HEK293 (cell line): ENCODE measurements around the gene PLAGL1.

Source experiments
- CTCF ChIA-PET: fragments of 350-600 bp; formaldehyde crosslinking; extraction: SDS; loops from one replicate; lab custom pipeline; 2021; ENCODE audit warnings: antibody characterized with exemption; lab: Yijun Ruan, JAX
- POLR2A ChIA-PET: fragments of 300-600 bp; formaldehyde crosslinking; extraction: SDS; loops from one replicate; lab custom pipeline; 2020; ENCODE audit warnings: antibody characterized with exemption, inconsistent platforms; lab: Yijun Ruan, JAX
- H3K27ac ChIP-seq: fragments of 200-500 bp; sonication (Bioruptor generic); 2 replicates; pipeline ENCODE4 v1.5.1; 2014; ENCODE audit warnings: low read depth, low read length, control low read depth, inconsistent platforms; ENCODE audit errors: extremely low read depth
- H3K36me3 ChIP-seq, 2 experiments: fragments of 200-500 bp in 1 of 2; sonication (Bioruptor generic) in 1 of 2; 1 replicate in 1 of 2; 2 replicates in 1 of 2; pipeline ENCODE4 v1.5.1; 2014 to 2017; ENCODE audit warnings: inconsistent platforms in 2 of 2, low read length in 2 of 2; ENCODE audit not compliant: control insufficient read depth in 2 of 2, insufficient read depth in 1 of 2
- H3K4me1 ChIP-seq: fragments of 200-500 bp; sonication (Bioruptor generic); 2 replicates; pipeline ENCODE4 v1.5.1; 2014; ENCODE audit warnings: mild to moderate bottlenecking, low read length, inconsistent platforms; ENCODE audit not compliant: control insufficient read depth, insufficient read depth
- H3K4me3 ChIP-seq: 2 replicates; pipeline ENCODE4 v1.5.1; 2011; ENCODE audit warnings: low read depth, mild to moderate bottlenecking, control low read depth, low read length, moderate library complexity
- H3K9me3 ChIP-seq: fragments of 200-500 bp; sonication (Bioruptor generic); 2 replicates; pipeline ENCODE4 v1.5.1; 2014; ENCODE audit warnings: low read depth, low read length, inconsistent platforms; ENCODE audit not compliant: control insufficient read depth, insufficient read depth
- HOXA7 ChIP-seq: sonication (generic); formaldehyde crosslinking; IDR thresholded peaks from 2 replicates; pipeline ENCODE4 v1.8.1; 2022; ENCODE audit warnings: missing genetic modification reagents, borderline replicate concordance
- HOXC10 ChIP-seq: sonication (generic); formaldehyde crosslinking; IDR thresholded peaks from 2 replicates; pipeline ENCODE4 v1.8.1; 2023; ENCODE audit warnings: mild to moderate bottlenecking, missing genetic modification reagents
- IKZF3 ChIP-seq: fragments of 450-650 bp; IDR thresholded peaks from 2 replicates; pipeline ENCODE4 v1.5.0; 2018; ENCODE audit warnings: missing biosample characterization, mild to moderate bottlenecking, missing genetic modification characterization, moderate library complexity
- KLF7 ChIP-seq: fragments of 450-650 bp; formaldehyde crosslinking; IDR thresholded peaks from 2 replicates; pipeline ENCODE4 v1.5.1; 2016; ENCODE audit warnings: missing biosample characterization, missing genetic modification characterization, borderline replicate concordance
- OVOL3 ChIP-seq: fragments of 450-650 bp; formaldehyde crosslinking; IDR thresholded peaks from 2 replicates; pipeline ENCODE4 v1.5.1; 2016; ENCODE audit warnings: missing biosample characterization, missing genetic modification characterization
- YY2 ChIP-seq: fragments of 450-650 bp; formaldehyde crosslinking; IDR thresholded peaks from 2 replicates; pipeline ENCODE4 v1.5.1; 2016; ENCODE audit warnings: missing biosample characterization, missing genetic modification characterization
- ZBTB1 ChIP-seq: fragments of 450-650 bp; formaldehyde crosslinking; IDR thresholded peaks from 2 replicates; pipeline ENCODE4 v1.5.1; 2016; ENCODE audit warnings: missing biosample characterization, missing genetic modification characterization
- ZBTB8A ChIP-seq: fragments of 450-650 bp; formaldehyde crosslinking; IDR thresholded peaks from 2 replicates; pipeline ENCODE4 v1.5.1; 2016; ENCODE audit warnings: missing biosample characterization, missing genetic modification characterization
- ZNF184 ChIP-seq: fragments of 450-650 bp; IDR thresholded peaks from 2 replicates; pipeline ENCODE4 v1.5.1; 2018; ENCODE audit warnings: missing biosample characterization, mild to moderate bottlenecking, missing genetic modification characterization
- ZNF292 ChIP-seq: fragments of 450-650 bp; formaldehyde crosslinking; IDR thresholded peaks from 2 replicates; pipeline ENCODE4 v1.5.1; 2016; ENCODE audit warnings: low read depth, missing biosample characterization, missing genetic modification characterization, borderline replicate concordance
- ZNF311 ChIP-seq: fragments of 450-650 bp; formaldehyde crosslinking; IDR thresholded peaks from 2 replicates; pipeline ENCODE4 v1.5.1; 2017; ENCODE audit warnings: missing biosample characterization, missing genetic modification characterization, borderline replicate concordance
- ZNF354C ChIP-seq: fragments of 450-650 bp; formaldehyde crosslinking; IDR thresholded peaks from 2 replicates; pipeline ENCODE4 v1.5.1; 2016; ENCODE audit warnings: missing biosample characterization, missing genetic modification characterization, low read depth, borderline replicate concordance
- ZNF423 ChIP-seq: fragments of 450-650 bp; formaldehyde crosslinking; IDR thresholded peaks from 2 replicates; pipeline ENCODE4 v1.5.1; 2016; ENCODE audit warnings: missing biosample characterization, missing genetic modification characterization
- ZNF433 ChIP-seq: fragments of 450-650 bp; formaldehyde crosslinking; IDR thresholded peaks from 2 replicates; pipeline ENCODE4 v1.5.1; 2016; ENCODE audit warnings: missing biosample characterization, missing genetic modification characterization, low read depth
- ZNF558 ChIP-seq: fragments of 450-650 bp; formaldehyde crosslinking; IDR thresholded peaks from 2 replicates; pipeline ENCODE4 v1.5.1; 2016; ENCODE audit warnings: missing biosample characterization, missing genetic modification characterization
- ZNF626 ChIP-seq: fragments of 450-650 bp; sonication (Bioruptor Pico); formaldehyde crosslinking; IDR thresholded peaks from 2 replicates; pipeline ENCODE4 v1.5.1; 2018; ENCODE audit warnings: missing biosample characterization, missing genetic modification characterization, inconsistent platforms
- ZNF701 ChIP-seq: fragments of 450-650 bp; formaldehyde crosslinking; IDR thresholded peaks from 2 replicates; pipeline ENCODE4 v1.5.1; 2016; ENCODE audit warnings: missing biosample characterization, missing genetic modification characterization
- ZNF777 ChIP-seq: fragments of 450-650 bp; formaldehyde crosslinking; IDR thresholded peaks from 2 replicates; pipeline ENCODE4 v1.5.1; 2017; ENCODE audit warnings: missing biosample characterization, missing genetic modification characterization, borderline replicate concordance
- ZNF792 ChIP-seq: fragments of 450-650 bp; formaldehyde crosslinking; IDR thresholded peaks from 2 replicates; pipeline ENCODE4 v1.5.1; 2016; ENCODE audit warnings: missing biosample characterization, missing genetic modification characterization
- TF ChIP-seq, protein P1 (sequence below): fragments of 450-650 bp; formaldehyde crosslinking; IDR thresholded peaks from 2 replicates; pipeline ENCODE4 v1.5.1; 2017; ENCODE audit warnings: missing biosample characterization, missing genetic modification characterization
- TF ChIP-seq, protein P2 (sequence below): fragments of 450-650 bp; formaldehyde crosslinking; IDR thresholded peaks from 2 replicates; pipeline ENCODE4 v1.5.1; 2017; ENCODE audit warnings: missing biosample characterization, mild to moderate bottlenecking, missing genetic modification characterization, moderate library complexity
- TF ChIP-seq, protein P3 (sequence below): fragments of 450-650 bp; formaldehyde crosslinking; optimal IDR thresholded peaks from 2 replicates; pipeline ENCODE3; 2016; ENCODE audit warnings: missing biosample characterization, mild to moderate bottlenecking, missing genetic modification characterization
- TF ChIP-seq, protein P4 (sequence below): fragments of 450-650 bp; formaldehyde crosslinking; IDR thresholded peaks from 2 replicates; pipeline ENCODE4 v1.5.1; 2016; ENCODE audit warnings: missing biosample characterization, missing genetic modification characterization, borderline replicate concordance
- TF ChIP-seq, protein P5 (sequence below): fragments of 450-650 bp; formaldehyde crosslinking; IDR thresholded peaks from 2 replicates; pipeline ENCODE4 v1.5.1; 2017; ENCODE audit warnings: missing biosample characterization, missing genetic modification characterization
- TF ChIP-seq, protein P6 (sequence below): fragments of 450-650 bp; formaldehyde crosslinking; IDR thresholded peaks from 2 replicates; pipeline ENCODE4 v1.5.1; 2016; ENCODE audit warnings: missing biosample characterization, missing genetic modification characterization

PLAGL1 gene

DNA sequence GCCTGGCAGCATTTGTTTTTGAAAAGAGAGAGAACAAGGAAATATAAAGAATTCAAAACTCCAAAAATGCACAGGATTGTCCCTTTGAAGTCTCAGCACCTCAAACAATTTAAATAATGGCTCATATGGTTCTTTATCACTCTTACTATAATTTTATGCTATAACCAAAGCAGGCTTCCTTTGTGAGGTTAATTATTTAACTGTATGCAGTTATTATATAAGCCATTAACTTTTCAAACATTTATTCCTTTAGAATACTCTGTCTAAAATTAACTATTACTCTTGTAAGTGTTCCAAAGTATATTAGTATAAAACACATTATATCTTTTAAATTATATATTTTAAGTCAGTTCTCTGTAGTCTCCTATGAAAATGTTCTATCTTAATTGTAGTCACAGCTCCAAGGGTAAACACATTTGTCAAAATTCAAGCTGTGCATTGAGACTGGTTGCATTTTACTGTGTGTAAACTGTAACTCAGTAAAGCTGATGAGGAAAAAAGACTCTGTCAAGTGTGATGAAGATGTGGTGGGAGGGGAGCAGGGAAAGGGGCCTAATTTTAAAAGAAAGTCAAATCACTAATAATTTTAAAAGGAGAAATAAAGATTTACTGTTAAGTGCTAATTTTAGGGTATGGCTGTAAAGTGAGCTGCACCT is 20.0 kb upstream of the PLAGL1 start:
- no peak overlapping the region for H3K4me3 ChIP-seq
- POLR2A ChIA-PET: no interaction called here
- no peaks in the 10 kb centered on the region for H3K36me3 ChIP-seq
- H3K27ac ChIP-seq: no peak overlapping the region
- H3K4me1 ChIP-seq: no peaks in the 10 kb centered on the region
- H3K9me3 ChIP-seq: no peaks in the 10 kb centered on the region
- CTCF ChIA-PET: interaction anchor here (1.1 kb wide), 1 partner anchor 15 kb away, joined by 4 read pairs; no protein-coding TSS in a partner anchor
- no peak for TF ChIP-seq ZNF354C
- TF ChIP-seq ZNF292 (tag by site-specific recombination): no peak
- TF ChIP-seq, protein P1, sequence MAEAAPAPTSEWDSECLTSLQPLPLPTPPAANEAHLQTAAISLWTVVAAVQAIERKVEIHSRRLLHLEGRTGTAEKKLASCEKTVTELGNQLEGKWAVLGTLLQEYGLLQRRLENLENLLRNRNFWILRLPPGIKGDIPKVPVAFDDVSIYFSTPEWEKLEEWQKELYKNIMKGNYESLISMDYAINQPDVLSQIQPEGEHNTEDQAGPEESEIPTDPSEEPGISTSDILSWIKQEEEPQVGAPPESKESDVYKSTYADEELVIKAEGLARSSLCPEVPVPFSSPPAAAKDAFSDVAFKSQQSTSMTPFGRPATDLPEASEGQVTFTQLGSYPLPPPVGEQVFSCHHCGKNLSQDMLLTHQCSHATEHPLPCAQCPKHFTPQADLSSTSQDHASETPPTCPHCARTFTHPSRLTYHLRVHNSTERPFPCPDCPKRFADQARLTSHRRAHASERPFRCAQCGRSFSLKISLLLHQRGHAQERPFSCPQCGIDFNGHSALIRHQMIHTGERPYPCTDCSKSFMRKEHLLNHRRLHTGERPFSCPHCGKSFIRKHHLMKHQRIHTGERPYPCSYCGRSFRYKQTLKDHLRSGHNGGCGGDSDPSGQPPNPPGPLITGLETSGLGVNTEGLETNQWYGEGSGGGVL (tag by site-specific recombination): no peak
- TF ChIP-seq ZNF777: no peak
- TF ChIP-seq ZNF626 (tag by site-specific recombination): no peak
- TF ChIP-seq, protein P2, sequence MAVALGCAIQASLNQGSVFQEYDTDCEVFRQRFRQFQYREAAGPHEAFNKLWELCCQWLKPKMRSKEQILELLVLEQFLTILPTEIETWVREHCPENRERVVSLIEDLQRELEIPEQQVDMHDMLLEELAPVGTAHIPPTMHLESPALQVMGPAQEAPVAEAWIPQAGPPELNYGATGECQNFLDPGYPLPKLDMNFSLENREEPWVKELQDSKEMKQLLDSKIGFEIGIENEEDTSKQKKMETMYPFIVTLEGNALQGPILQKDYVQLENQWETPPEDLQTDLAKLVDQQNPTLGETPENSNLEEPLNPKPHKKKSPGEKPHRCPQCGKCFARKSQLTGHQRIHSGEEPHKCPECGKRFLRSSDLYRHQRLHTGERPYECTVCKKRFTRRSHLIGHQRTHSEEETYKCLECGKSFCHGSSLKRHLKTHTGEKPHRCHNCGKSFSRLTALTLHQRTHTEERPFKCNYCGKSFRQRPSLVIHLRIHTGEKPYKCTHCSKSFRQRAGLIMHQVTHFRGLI: no peak
- TF ChIP-seq, protein P3, sequence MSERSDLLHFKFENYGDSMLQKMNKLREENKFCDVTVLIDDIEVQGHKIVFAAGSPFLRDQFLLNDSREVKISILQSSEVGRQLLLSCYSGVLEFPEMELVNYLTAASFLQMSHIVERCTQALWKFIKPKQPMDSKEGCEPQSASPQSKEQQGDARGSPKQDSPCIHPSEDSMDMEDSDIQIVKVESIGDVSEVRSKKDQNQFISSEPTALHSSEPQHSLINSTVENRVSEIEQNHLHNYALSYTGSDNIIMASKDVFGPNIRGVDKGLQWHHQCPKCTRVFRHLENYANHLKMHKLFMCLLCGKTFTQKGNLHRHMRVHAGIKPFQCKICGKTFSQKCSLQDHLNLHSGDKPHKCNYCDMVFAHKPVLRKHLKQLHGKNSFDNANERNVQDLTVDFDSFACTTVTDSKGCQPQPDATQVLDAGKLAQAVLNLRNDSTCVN: no peak
- no peak for TF ChIP-seq ZBTB8A (tag by site-specific recombination)
- no peak for TF ChIP-seq YY2
- TF ChIP-seq ZNF184 (tag by site-specific recombination): no peak
- TF ChIP-seq ZNF433 (tag by site-specific recombination): no peak
- TF ChIP-seq, all 188 proteins: peak for 0

DNA sequence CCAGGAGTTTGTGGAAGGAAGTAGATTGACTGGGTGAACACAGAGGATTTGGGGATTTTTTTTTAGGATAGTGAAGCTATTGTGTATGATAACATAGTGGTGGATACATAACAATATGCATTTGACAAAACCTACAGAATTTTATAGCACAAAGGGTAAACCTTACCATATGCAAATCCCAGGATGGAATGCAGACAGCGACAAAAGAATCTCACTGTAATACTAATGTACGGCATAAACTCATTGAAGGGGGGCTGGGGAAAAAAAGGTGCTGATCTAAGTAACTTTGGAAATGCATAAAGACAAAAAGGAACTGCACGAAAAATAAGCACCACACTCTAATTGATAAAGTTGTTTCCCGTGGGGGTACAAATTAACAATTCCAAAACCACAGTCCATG is 15.2 kb upstream of the PLAGL1 start:
- no peaks in the 10 kb centered on the region for H3K36me3 ChIP-seq
- H3K4me1 ChIP-seq: no peaks in the 10 kb centered on the region
- H3K4me3 ChIP-seq: no peak overlapping the region
- ChIA-PET CTCF (interaction anchor here (0.6 to 1.1 kb wide), 2 partner anchors 82 to 85 kb away, joined by 3 to 5 read pairs; no protein-coding TSS in a partner anchor), POLR2A (no interaction called here)
- H3K9me3 ChIP-seq: no peaks in the 10 kb centered on the region
- no peak overlapping the region for H3K27ac ChIP-seq
- no peak for TF ChIP-seq ZNF701
- no peak for TF ChIP-seq ZNF558 (tag by site-specific recombination)
- TF ChIP-seq ZNF311: no peak
- TF ChIP-seq ZNF792 (tag by site-specific recombination): no peak
- TF ChIP-seq HOXC10 (CRISPR knock-in tag): no peak
- TF ChIP-seq, protein P4, sequence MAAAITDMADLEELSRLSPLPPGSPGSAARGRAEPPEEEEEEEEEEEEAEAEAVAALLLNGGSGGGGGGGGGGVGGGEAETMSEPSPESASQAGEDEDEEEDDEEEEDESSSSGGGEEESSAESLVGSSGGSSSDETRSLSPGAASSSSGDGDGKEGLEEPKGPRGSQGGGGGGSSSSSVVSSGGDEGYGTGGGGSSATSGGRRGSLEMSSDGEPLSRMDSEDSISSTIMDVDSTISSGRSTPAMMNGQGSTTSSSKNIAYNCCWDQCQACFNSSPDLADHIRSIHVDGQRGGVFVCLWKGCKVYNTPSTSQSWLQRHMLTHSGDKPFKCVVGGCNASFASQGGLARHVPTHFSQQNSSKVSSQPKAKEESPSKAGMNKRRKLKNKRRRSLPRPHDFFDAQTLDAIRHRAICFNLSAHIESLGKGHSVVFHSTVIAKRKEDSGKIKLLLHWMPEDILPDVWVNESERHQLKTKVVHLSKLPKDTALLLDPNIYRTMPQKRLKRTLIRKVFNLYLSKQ (tag by site-specific recombination): no peak
- no peak for TF ChIP-seq ZNF423 (tag by site-specific recombination)
- no peak for TF ChIP-seq KLF7 (tag by site-specific recombination)
- TF ChIP-seq IKZF3 (tag by site-specific recombination): no peak
- TF ChIP-seq HOXA7: no peak
- TF ChIP-seq, protein P5, sequence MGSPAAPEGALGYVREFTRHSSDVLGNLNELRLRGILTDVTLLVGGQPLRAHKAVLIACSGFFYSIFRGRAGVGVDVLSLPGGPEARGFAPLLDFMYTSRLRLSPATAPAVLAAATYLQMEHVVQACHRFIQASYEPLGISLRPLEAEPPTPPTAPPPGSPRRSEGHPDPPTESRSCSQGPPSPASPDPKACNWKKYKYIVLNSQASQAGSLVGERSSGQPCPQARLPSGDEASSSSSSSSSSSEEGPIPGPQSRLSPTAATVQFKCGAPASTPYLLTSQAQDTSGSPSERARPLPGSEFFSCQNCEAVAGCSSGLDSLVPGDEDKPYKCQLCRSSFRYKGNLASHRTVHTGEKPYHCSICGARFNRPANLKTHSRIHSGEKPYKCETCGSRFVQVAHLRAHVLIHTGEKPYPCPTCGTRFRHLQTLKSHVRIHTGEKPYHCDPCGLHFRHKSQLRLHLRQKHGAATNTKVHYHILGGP (tag by site-specific recombination): no peak
- no peak for TF ChIP-seq ZBTB1 (tag by site-specific recombination)
- TF ChIP-seq OVOL3 (tag by site-specific recombination): no peak
- TF ChIP-seq, protein P6, sequence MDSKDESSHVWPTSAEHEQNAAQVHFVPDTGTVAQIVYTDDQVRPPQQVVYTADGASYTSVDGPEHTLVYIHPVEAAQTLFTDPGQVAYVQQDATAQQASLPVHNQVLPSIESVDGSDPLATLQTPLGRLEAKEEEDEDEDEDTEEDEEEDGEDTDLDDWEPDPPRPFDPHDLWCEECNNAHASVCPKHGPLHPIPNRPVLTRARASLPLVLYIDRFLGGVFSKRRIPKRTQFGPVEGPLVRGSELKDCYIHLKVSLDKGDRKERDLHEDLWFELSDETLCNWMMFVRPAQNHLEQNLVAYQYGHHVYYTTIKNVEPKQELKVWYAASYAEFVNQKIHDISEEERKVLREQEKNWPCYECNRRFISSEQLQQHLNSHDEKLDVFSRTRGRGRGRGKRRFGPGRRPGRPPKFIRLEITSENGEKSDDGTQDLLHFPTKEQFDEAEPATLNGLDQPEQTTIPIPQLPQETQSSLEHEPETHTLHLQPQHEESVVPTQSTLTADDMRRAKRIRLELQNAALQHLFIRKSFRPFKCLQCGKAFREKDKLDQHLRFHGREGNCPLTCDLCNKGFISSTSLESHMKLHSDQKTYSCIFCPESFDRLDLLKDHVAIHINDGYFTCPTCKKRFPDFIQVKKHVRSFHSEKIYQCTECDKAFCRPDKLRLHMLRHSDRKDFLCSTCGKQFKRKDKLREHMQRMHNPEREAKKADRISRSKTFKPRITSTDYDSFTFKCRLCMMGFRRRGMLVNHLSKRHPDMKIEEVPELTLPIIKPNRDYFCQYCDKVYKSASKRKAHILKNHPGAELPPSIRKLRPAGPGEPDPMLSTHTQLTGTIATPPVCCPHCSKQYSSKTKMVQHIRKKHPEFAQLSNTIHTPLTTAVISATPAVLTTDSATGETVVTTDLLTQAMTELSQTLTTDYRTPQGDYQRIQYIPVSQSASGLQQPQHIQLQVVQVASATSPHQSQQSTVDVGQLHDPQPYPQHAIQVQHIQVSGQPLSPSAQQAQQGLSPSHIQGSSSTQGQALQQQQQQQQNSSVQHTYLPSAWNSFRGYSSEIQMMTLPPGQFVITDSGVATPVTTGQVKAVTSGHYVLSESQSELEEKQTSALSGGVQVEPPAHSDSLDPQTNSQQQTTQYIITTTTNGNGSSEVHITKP (tag by site-specific recombination): no peak
